GM21619 (cell line): ENCODE results near the gene EIF4EBP3.

Experiments
- ATAC-seq: cut with Tn5 transposase; IDR thresholded peaks from one replicate; pipeline ENCODE4 v1.9.1; 2021; ENCODE audit not compliant: unreplicated experiment

Gene EIF4EBP3

DNA sequence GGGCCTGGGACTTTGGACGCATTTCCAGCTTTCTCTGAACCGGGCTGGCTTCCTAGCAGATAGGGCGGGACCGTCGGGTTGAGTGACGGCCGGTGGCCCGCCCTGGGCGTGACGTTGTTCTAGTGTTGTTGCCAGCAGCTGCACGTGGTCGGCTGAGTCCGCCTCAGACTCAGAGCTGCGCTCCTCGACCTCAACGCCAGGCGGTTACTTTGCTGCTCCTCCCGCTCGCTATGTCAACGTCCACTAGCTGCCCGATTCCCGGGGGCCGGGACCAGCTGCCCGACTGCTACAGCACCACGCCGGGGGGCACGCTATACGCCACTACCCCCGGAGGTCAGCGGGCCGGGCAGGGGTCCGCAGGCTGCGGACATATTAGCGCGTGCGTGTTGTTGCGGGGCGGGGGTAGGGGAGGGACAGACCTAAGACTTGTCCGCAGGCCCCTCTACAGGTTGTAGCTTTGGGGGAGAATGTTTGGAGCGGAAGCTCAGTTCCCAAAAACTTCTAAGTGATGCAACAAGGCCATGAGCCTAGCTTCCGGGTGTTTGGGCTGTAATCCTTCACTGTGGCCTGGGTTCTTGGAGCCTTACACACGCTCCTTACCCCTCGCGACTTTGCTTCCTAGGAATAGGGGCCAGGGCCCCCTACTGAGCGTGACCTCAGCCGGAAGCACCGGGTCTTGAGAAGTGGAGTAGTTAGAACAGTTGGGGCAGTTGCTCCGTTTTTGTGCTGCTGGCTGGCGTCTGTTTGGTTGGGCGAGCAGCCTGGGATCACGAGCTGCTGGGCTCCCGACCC is at the start of gene EIF4EBP3:
EIF4EBP3 (plus strand) TSS at position 155 of the 792 bp plus-strand sequence; CDS start at position 231, 76 bp downstream.
- ATAC-seq = peak; percentile 99

DNA sequence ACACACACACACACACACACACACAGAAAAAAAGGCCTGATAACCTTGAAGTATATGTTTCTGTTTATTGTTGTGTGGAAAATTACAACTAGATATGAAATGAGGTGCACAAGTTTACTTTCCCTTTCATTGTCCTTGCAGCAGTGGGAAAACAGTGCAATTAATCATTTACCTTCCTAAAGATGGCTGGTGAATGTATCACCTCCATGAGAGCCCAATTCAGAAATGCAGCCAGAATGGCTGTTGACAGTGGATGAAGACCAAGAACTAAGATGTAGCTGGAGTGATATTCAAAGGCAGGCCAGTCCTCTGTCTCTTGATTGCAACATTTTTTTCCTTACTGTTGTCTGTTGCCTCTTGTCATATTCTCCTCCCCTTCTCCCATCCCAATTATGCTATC is 49.6 kb upstream of the EIF4EBP3 start:
- ATAC-seq = no peak

- ATAC-seq = no peak
These were observed 48.9 kb upstream of the EIF4EBP3 start for GRCh38 chr5:140498591-140498990.

DNA sequence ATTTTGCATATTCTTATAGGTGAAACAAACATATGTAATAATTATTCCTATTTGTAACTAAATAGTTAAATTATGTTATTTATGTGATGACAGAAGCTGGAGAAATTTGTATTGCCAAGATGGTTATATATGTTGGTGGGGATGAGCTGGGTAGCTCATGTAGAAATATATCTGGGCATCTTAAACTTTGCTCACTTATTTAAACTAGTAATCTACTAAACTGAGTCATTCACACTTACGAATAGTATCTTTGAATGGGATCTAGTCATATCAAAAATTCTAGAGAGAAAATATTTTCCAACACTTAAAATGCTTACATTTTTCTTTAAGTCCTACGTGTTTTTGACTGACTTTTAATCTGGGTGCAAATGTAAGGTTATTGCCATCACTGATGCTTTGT is 44.6 kb upstream of the EIF4EBP3 start:
- ATAC-seq = no peak

DNA sequence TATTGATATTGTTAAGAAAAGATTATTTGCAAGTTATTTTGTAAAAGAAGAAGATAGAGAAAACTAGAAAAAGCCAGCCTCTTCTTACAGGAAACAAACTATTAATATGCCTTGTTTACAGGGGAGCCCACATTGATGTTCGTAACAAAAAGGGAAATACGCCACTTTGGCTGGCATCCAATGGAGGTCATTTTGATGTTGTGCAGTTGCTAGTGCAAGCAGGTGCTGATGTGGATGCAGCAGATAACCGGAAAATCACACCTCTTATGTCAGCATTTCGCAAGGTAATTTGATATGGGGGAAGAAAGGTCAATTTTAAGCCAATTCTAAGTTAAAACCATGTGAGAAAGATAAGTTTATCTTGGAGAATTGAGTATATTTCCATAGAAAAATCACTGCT is 37.6 kb upstream of the EIF4EBP3 start:
- no peak for ATAC-seq

DNA sequence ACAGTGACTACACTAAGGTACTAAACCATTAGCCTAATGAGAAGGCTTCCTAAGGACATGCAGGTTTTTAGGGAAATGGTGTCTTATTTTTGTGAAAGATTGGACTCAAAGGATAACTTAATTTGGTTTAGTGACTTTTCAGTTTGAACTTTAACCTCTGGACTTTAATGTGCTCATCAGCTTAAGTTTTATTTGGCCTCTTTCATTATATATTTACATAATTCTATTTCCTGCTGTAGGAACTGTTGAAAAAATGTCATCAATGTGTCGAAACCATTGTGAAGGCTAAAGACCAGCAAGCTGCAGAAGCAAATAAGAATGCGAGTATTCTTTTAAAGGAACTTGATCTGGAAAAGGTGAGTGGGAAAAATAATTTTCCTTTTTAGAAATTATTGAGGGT is 34.3 kb upstream of the EIF4EBP3 start:
- no peak for ATAC-seq

DNA sequence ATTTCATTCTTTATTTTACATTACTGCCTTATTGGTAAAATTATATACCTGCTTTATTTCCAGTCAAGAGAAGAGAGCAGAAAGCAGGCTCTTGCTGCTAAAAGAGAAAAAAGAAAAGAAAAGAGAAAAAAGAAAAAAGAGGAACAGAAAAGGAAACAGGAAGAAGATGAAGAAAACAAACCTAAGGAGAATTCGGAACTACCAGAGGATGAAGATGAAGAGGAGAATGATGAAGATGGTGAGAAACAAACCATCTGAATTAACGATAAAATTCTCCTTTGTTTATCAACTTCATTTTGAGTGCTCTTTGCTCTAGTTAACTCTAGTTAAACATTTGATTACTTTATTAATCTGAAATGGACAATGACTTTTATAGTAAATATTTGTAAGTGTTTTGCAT is 23.5 kb upstream of the EIF4EBP3 start:
- no peak for ATAC-seq

- ATAC-seq = no peak
These were observed 7.2 kb upstream of the EIF4EBP3 start for GRCh38 chr5:140540227-140540626.

GRCh38 chr5:140542972-140543371 is 4.5 kb upstream of the EIF4EBP3 start:
- no peak for ATAC-seq

DNA sequence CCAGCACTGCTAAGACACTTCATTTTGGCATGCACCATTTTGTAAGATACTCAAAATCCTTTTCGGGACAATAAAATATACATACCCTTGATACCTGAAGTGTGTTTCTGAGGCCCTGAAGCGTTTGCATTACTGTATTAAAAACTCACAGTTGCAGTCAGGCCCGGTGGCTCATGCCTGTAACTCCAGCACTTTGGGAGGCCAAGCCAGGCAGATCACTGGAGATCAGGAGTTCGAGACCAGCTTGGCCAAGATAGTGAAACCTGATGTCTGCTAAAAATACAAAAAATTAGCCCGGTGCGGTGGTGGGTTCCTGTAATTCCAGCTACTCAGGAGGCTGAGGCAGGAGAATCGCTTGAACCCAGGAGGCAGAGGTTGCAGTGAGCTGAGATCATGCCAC is 2.5 kb upstream of the EIF4EBP3 start:
- no peak for ATAC-seq

DNA sequence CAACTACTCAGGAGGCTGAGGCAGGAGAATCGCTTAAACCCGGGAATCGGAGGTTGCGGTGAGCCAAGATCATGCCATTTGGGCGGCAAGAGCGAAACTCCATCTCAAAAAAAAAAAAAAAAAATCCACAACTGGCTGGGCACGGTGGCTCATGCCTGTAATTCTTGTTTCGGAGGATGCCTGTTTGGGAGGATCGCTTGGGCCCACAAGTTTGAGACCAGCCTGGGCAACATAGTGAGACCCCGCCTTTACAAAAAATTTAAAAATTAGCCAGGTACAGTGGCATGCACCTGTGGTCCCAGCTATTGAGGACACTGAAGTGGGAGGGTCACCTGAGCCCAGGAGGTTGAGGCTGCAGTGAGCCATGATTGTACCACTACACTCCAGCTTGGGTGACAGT is 1.9 kb upstream of the EIF4EBP3 start:
- ATAC-seq = no peak

- ATAC-seq = no peak
These were observed 483 bp upstream of the EIF4EBP3 start for GRCh38 chr5:140546851-140547507.

DNA sequence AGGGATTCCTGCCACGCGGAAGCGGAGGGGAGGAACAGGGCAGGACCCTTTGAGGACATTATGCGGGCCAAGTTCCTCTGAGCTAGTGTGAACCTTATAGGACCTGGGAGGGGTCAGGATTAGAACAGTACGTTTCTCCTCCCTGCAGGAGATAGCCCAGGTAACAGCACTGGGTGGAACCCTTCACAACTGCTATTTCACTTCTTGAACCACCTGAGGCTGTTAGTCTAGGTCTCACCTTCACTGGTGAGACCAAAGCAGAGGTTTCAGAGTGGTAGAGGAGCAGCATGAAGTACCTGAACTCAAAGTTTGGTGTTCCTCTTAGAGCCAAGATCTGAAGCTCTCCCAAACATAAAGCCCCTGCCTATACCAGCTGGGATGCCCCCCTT is 832 bp downstream of the EIF4EBP3 start:
- ATAC-seq = no peak

DNA sequence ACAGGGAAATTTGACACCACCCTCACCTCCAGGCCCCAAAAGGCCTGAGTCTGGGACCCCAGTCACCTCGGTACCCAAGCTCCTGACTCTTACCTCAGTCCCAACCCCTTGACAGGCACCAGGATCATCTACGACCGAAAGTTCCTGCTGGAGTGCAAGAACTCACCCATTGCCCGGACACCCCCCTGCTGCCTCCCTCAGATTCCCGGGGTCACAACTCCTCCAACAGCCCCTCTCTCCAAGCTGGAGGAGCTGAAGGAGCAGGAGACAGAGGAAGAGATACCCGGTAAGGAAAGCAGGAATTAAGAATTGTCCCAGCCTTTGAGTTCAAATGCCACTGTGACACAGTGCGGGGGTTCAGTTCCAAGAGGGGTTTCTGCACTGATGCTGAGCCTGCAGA is 1.3 kb downstream of the EIF4EBP3 start:
- no peak for ATAC-seq

GRCh38 chr5:140549237-140550144 is 2.0 kb downstream of the EIF4EBP3 start:
- ATAC-seq = no peak

DNA sequence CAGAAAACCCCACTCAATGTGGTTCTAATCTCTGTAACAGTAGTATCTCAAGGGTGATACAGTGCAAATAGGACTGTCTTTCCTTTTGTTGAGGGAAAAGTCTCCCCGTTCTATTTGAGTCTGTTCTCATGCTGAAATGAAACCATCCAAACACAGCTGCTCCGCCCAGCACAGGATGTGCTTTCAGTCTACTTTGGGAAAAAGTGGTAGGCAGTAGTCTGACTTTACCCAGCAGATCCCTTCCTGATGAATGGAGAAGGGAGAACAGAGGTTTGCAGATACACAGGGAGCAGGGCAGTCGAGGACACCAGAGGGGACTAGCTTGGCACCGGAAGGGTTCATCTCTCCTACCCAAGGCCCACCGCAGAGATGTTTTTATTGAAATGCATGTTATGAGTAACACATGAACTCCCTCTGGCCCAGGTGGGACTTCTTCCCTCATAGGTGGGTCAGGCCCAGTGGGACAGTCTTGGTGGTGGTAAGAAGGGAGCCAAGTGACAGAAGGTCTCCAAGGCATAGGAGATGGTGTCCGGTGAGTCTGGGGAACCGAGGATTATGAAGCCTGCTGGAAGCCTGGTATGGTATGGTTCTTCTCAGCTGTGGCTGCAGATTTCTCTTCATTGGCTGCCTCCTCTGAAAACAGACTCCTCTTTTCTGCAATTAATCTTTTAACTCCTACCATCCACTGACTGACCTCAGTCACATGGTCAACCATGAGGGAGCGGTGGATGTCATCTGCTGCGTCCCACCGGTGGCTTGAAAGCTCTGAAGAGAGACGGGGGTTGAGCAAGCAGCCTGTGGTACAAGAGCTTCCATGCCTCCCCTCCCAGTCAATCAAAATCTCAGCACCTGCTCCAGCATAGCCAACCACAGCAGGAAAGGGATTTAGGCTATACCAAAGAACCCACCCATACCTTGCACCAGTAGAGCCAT is 3.0 kb downstream of the EIF4EBP3 start:
- no peak for ATAC-seq

GRCh38 chr5:140551872-140552271 is 4.4 kb downstream of the EIF4EBP3 start:
- no peak for ATAC-seq

GRCh38 chr5:140553657-140554056 is 6.2 kb downstream of the EIF4EBP3 start:
- no peak for ATAC-seq

GRCh38 chr5:140554454-140554853 is 7.0 kb downstream of the EIF4EBP3 start:
- no peak for ATAC-seq

DNA sequence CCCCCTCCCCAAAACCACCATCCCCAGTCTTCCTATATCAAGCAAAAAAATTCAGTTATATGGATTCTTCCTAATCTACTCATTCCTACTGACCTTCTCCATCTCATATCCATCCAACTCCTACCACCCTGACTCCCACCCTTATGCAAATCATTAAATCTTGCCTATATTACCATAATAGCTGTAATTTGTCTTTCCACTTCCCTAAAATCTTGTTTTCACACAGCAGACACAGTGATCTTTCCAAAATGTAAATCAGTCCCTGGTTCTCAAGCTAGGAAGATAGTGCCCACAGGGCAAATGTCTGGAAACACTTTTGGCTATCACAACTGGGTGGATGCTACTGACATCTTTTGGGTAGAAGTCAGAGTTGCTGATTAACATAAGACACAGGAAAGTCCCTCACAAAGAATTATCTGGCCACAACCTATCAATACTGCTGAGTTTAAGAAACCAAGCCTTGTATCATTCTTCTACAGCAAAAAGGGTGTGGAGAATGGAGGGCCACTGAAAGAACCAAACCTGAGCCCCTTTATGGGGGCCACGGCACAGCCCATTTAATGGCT is 8.4 kb downstream of the EIF4EBP3 start:
- no peak for ATAC-seq
